ENCODE data around the gene INPP5A.
"Not testable (repeated sequence)": the region's sequence is repeated elsewhere in the genome, so short reads cannot be mapped to it uniquely, and the experiment has no call there.

The INPP5A gene

GRCh38 chr10:132537684-132538001 lies at the start of gene INPP5A:
Gene INPP5A (plus strand): TSS chr10:132537787. CDS start chr10:132538097, 310 bp downstream.
- Mint-ChIP-seq H3K27me3 (no peaks in the 10 kb centered on the region), H3K36me3 (peaks cover 4% of the 10 kb centered on the region), H3K27ac (peak within 1 kb of the TSS; percentile 94), H3K9me3 (no peaks in the 10 kb centered on the region), H3K4me3 (peak within 1 kb of the TSS; percentile 93), H3K4me1 (peaks cover 42% of the 10 kb centered on the region)
- peak; percentile 79 for ATAC-seq (ENCODE audit: low read depth)
- DNase-seq (ENCODE audit: low spot score in 2 of 2): no peak

GRCh38 chr10:132488231-132488821 lies 49.3 kb upstream of the INPP5A start:
- H3K4me3 Mint-ChIP-seq: no peak overlapping the region
- DNase-seq (ENCODE audit: low spot score in 2 of 2): no peak
- H3K9me3 Mint-ChIP-seq: no peaks in the 10 kb centered on the region
- H3K27ac Mint-ChIP-seq: no peak overlapping the region
- no peaks in the 10 kb centered on the region for H3K36me3 Mint-ChIP-seq
- no peaks in the 10 kb centered on the region for H3K27me3 Mint-ChIP-seq
- no peak for ATAC-seq (ENCODE audit: low read depth)
- no peaks in the 10 kb centered on the region for H3K4me1 Mint-ChIP-seq

- Mint-ChIP-seq H3K27me3 (no peaks in the 10 kb centered on the region), H3K4me1 (no peaks in the 10 kb centered on the region), H3K9me3 (no peaks in the 10 kb centered on the region), H3K36me3 (no peaks in the 10 kb centered on the region), H3K4me3 (no peak overlapping the region), H3K27ac (no peak overlapping the region)
- no peak for DNase-seq (ENCODE audit: low spot score in 2 of 2)
- no peak for ATAC-seq (ENCODE audit: low read depth)
Measured at GRCh38 chr10:132489053-132489703, 48.4 kb upstream of the INPP5A start.

- Mint-ChIP-seq H3K9me3 (no peaks in the 10 kb centered on the region), H3K27ac (no peak overlapping the region), H3K27me3 (no peaks in the 10 kb centered on the region), H3K36me3 (no peaks in the 10 kb centered on the region), H3K4me1 (no peaks in the 10 kb centered on the region), H3K4me3 (no peak overlapping the region)
- no peak for ATAC-seq (ENCODE audit: low read depth)
- DNase-seq (ENCODE audit: low spot score in 2 of 2): no peak
Measured at GRCh38 chr10:132489704-132490534, 47.7 kb upstream of the INPP5A start.

GRCh38 chr10:132491534-132491933 lies 46.1 kb upstream of the INPP5A start:
- DNase-seq (ENCODE audit: low spot score in 2 of 2); H3K9me3 Mint-ChIP-seq; H3K4me3 Mint-ChIP-seq; H3K27ac Mint-ChIP-seq; H3K4me1 Mint-ChIP-seq; H3K27me3 Mint-ChIP-seq; H3K36me3 Mint-ChIP-seq; ATAC-seq (ENCODE audit: low read depth): not testable (repeated sequence)

- Mint-ChIP-seq H3K27ac (no peak overlapping the region), H3K9me3 (no peaks in the 10 kb centered on the region), H3K4me1 (no peaks in the 10 kb centered on the region), H3K36me3 (no peaks in the 10 kb centered on the region), H3K4me3 (no peak overlapping the region), H3K27me3 (peaks cover 10% of the 10 kb centered on the region)
- no peak for DNase-seq (ENCODE audit: low spot score in 2 of 2)
- no peak for ATAC-seq (ENCODE audit: low read depth)
Measured at GRCh38 chr10:132492323-132493025, 45.1 kb upstream of the INPP5A start.

GRCh38 chr10:132493246-132493755 lies 44.3 kb upstream of the INPP5A start:
- Mint-ChIP-seq H3K27me3 (peaks cover 10% of the 10 kb centered on the region), H3K36me3 (no peaks in the 10 kb centered on the region), H3K9me3 (no peaks in the 10 kb centered on the region), H3K4me1 (no peaks in the 10 kb centered on the region), H3K27ac (no peak overlapping the region), H3K4me3 (no peak overlapping the region)
- no peak for ATAC-seq (ENCODE audit: low read depth)
- DNase-seq (ENCODE audit: low spot score in 2 of 2): no peak

GRCh38 chr10:132493756-132494290 lies 43.8 kb upstream of the INPP5A start:
- ATAC-seq (ENCODE audit: low read depth): no peak

GRCh38 chr10:132494866-132495630 lies 42.5 kb upstream of the INPP5A start:
- no peak overlapping the region for H3K4me3 Mint-ChIP-seq
- DNase-seq (ENCODE audit: low spot score in 2 of 2): no peak
- peaks cover 2% of the 10 kb centered on the region for H3K4me1 Mint-ChIP-seq
- no peaks in the 10 kb centered on the region for H3K36me3 Mint-ChIP-seq
- no peak for ATAC-seq (ENCODE audit: low read depth)
- peaks cover 13% of the 10 kb centered on the region for H3K27me3 Mint-ChIP-seq
- peak overlapping the region; percentile 64 for H3K27ac Mint-ChIP-seq
- no peaks in the 10 kb centered on the region for H3K9me3 Mint-ChIP-seq

More at GRCh38 chr10:132493756-132494290, 43.8 kb upstream of the INPP5A start:
- H3K36me3 Mint-ChIP-seq: no peaks in the 10 kb centered on the region
- H3K27me3 Mint-ChIP-seq: peaks cover 13% of the 10 kb centered on the region
- no peak overlapping the region for H3K4me3 Mint-ChIP-seq
- peaks cover 2% of the 10 kb centered on the region for H3K4me1 Mint-ChIP-seq
- no peak for DNase-seq (ENCODE audit: low spot score in 2 of 2)
- H3K27ac Mint-ChIP-seq: no peak overlapping the region
- no peaks in the 10 kb centered on the region for H3K9me3 Mint-ChIP-seq

GRCh38 chr10:132496360-132497062 lies 41.1 kb upstream of the INPP5A start:
- no peak for ATAC-seq (ENCODE audit: low read depth)
- Mint-ChIP-seq H3K4me1 (peaks cover 2% of the 10 kb centered on the region), H3K4me3 (no peak overlapping the region), H3K27me3 (peaks cover 15% of the 10 kb centered on the region), H3K36me3 (no peaks in the 10 kb centered on the region), H3K27ac (no peak overlapping the region), H3K9me3 (no peaks in the 10 kb centered on the region)
- DNase-seq (ENCODE audit: low spot score in 2 of 2): no peak

GRCh38 chr10:132497063-132497680 lies 40.4 kb upstream of the INPP5A start:
- H3K9me3 Mint-ChIP-seq: no peaks in the 10 kb centered on the region

GRCh38 chr10:132497861-132498561 lies 39.6 kb upstream of the INPP5A start:
- Mint-ChIP-seq H3K27me3 (peaks cover 15% of the 10 kb centered on the region), H3K4me1 (peaks cover 2% of the 10 kb centered on the region), H3K36me3 (no peaks in the 10 kb centered on the region), H3K4me3 (no peak overlapping the region), H3K9me3 (no peaks in the 10 kb centered on the region), H3K27ac (no peak overlapping the region)
- DNase-seq (ENCODE audit: low spot score in 2 of 2): no peak
- no peak for ATAC-seq (ENCODE audit: low read depth)

More at GRCh38 chr10:132497063-132497680, 40.4 kb upstream of the INPP5A start:
- DNase-seq (ENCODE audit: low spot score in 2 of 2): no peak
- no peak for ATAC-seq (ENCODE audit: low read depth)
- Mint-ChIP-seq H3K4me3 (no peak overlapping the region), H3K4me1 (peaks cover 2% of the 10 kb centered on the region), H3K27ac (no peak overlapping the region), H3K36me3 (no peaks in the 10 kb centered on the region), H3K27me3 (peaks cover 15% of the 10 kb centered on the region)
